ENCODE results near the gene LMF1. TPM values are rescaled to one million over a fixed set of nuclear protein-coding genes. Genes with fewer than 3 reads are reported as not detected.

Gene LMF1
- total RNA-seq, 1 donor from 2014 or later: 2.1 TPM

DNA sequence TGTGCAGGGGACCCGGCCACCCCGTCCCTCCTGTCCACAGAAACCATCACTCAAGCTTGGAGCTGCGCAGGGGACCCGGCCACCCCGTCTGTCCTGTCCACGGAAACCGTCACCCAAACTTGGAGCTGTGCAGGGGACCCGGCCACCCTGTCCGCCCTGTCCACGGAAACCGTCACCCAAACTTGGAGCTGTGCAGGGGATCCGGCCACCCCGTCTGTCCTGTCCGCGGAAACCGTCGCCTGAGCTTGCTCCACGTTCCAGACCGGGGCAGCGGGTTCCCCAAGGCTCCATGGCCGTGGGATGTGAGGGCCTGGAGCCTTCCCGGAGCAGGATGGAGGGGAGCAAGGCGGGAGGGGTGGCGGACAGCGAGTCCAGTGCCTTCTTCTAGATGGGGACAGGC is 36.0 kb upstream of the LMF1 start:
- FAIRE-seq (no peak), DNase-seq (ENCODE audit: low read depth) (no peak)
- TF ChIP-seq, protein P1, sequence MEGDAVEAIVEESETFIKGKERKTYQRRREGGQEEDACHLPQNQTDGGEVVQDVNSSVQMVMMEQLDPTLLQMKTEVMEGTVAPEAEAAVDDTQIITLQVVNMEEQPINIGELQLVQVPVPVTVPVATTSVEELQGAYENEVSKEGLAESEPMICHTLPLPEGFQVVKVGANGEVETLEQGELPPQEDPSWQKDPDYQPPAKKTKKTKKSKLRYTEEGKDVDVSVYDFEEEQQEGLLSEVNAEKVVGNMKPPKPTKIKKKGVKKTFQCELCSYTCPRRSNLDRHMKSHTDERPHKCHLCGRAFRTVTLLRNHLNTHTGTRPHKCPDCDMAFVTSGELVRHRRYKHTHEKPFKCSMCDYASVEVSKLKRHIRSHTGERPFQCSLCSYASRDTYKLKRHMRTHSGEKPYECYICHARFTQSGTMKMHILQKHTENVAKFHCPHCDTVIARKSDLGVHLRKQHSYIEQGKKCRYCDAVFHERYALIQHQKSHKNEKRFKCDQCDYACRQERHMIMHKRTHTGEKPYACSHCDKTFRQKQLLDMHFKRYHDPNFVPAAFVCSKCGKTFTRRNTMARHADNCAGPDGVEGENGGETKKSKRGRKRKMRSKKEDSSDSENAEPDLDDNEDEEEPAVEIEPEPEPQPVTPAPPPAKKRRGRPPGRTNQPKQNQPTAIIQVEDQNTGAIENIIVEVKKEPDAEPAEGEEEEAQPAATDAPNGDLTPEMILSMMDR (IDR thresholded peaks at IDR 0.05; ENCODE audit: insufficient read depth, low read length, severe bottlenecking): no peak
- Histone ChIP-seq H3K27me3 (ENCODE audit: control insufficient read depth, insufficient read depth, low read length) (no peaks in the 10 kb centered on the region), H3K4me3 (ENCODE audit: low read depth, low read length) (no peak overlapping the region), H3K36me3 (ENCODE audit: control insufficient read depth, insufficient read depth, low read length) (no peaks in the 10 kb centered on the region)

DNA sequence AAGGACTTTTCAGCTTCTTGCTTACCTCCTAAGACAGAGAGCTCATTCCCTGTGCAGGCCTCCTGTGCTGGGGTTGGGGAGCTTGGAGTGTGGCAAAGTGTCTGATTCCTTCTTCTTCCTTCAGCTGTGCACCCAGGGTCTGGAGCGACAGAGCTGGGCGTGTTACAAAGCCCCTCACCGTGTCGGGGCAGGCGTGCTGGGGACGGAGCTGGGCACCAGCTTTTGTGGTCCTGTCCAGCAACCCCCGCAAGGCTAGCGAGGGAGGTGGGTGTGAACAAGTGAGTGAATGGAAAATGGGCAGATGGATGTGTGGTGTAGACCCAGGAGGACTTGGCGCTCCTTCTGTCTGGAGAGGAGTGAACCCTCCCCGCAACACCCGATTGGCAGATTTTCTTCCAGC is 34.5 kb upstream of the LMF1 start:
- Histone ChIP-seq H3K27me3 (ENCODE audit: control insufficient read depth, insufficient read depth, low read length) (no peaks in the 10 kb centered on the region), H3K36me3 (ENCODE audit: control insufficient read depth, insufficient read depth, low read length) (no peaks in the 10 kb centered on the region), H3K4me3 (ENCODE audit: low read depth, low read length) (no peak overlapping the region)
- DNase-seq (ENCODE audit: low read depth) (no peak), FAIRE-seq (no peak)
- TF ChIP-seq, protein P1 (IDR thresholded peaks at IDR 0.05; ENCODE audit: insufficient read depth, low read length, severe bottlenecking): no peak

DNA sequence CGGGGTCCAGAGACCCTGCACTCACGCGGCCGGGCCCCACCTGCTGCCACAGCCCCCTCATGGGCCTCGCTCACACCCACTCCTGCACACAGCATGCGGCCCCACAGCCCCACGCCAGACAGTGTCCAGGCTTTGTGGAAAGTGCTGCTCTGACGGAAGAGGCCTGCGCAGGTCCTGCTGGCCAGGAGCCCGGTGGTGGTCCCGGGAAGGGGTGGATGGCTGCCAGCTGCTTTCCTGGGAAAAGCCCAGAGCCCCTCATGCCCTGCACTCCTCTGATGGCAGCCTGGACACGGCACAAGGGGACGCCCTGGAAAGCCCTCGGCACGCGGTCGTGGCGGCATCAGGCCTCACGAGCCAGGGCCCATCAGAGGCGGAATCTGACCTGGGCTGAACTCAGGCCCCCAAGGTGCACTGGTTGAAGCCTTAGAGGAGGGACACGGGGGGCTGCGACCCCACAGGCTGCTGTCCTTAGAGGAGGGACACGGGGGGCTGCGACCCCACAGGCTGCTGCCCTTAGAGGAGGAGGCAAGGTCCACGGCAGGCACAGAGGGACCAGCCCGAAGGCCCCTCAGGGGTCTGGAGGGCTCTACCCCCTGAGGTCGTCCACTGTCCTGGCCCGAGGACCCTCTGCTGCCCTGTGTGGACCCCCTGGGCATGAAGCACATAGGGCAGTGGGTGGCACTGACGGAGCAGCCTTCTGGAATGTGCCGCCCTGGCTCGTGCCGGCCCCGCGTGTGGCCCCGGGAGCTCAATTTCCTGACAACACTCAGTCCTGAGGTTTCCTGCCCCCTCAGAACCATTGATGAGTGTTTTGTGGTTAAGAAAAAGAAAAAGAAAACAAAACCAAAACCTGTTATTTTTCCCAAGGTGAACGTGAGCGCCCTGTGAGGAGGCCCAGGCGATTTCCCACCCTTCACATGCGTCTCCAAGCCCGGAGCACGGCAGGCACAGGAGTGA is 32.9 kb upstream of the LMF1 start:
- H3K36me3 ChIP-seq (ENCODE audit: control insufficient read depth, insufficient read depth, low read length): no peaks in the 10 kb centered on the region
- TF ChIP-seq, protein P1 (IDR thresholded peaks at IDR 0.05; ENCODE audit: insufficient read depth, low read length, severe bottlenecking): no peak
- no peaks in the 10 kb centered on the region for H3K27me3 ChIP-seq (ENCODE audit: control insufficient read depth, insufficient read depth, low read length)
- no peak for FAIRE-seq
- no peak for DNase-seq (ENCODE audit: low read depth)
- H3K4me3 ChIP-seq (ENCODE audit: low read depth, low read length): no peak overlapping the region

DNA sequence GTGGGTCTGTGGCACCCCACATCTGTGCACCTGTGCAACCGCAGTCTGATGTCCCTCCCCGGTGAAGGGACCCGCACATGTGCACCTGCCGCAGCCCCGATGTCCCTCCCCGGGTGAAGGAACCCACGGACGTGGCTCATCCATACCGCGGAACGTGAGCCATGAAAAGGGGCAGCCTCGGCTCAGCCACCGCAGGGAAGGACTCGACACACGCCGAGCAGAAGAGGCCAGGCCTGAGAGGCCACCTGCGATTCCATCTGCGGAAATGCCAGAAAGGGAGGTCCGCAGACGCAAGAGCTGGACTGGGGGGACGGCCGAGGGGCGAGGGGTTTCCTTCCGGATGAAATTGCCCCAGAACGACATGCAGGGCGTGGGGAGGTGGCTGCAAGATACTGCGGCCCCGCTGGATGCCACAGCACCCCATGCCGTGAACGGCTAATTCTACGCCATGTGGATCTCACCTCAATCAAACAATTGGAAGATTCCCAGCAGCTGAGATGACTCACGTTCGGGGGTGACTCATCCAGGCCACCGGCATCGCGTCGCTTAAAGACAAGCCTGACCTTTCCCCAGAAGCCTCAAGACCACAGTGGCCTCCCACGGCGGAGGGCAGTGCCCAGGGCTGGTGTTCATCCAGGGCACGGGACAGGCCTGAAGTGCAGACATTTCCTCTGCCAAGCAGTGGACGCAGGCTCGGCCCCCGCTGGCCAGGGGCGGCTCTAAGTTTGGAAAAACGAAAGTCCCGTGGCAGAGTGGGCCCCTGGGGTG is 31.8 kb upstream of the LMF1 start:
- FAIRE-seq: no peak
- TF ChIP-seq, protein P1 (IDR thresholded peaks at IDR 0.05; ENCODE audit: insufficient read depth, low read length, severe bottlenecking): no peak
- no peak for DNase-seq (ENCODE audit: low read depth)
- no peaks in the 10 kb centered on the region for H3K27me3 ChIP-seq (ENCODE audit: control insufficient read depth, insufficient read depth, low read length)
- no peak overlapping the region for H3K4me3 ChIP-seq (ENCODE audit: low read depth, low read length)
- H3K36me3 ChIP-seq (ENCODE audit: control insufficient read depth, insufficient read depth, low read length): no peaks in the 10 kb centered on the region

DNA sequence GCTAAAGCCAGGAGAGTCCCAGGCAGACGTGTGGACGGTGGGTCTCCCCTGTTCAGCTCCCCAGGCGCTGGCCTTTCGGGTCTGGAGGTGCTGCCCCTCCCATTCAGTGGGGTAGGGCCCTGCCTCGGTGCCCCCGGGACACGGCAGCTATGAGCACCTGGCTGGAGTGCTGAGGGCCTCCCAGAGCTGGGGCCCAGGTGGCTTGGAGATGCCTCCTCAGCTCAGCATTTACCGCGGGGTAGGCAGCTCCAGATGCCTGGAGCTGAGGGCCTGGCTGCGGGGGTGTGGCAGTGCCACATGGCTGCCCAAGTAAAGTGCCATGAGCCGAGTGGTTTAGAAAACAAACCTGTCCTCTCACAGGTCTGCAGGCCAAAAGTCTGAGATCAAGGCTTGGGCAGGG is 30.3 kb upstream of the LMF1 start:
- Histone ChIP-seq H3K27me3 (ENCODE audit: control insufficient read depth, insufficient read depth, low read length) (no peaks in the 10 kb centered on the region), H3K36me3 (ENCODE audit: control insufficient read depth, insufficient read depth, low read length) (no peaks in the 10 kb centered on the region), H3K4me3 (ENCODE audit: low read depth, low read length) (no peak overlapping the region)
- FAIRE-seq (no peak), DNase-seq (ENCODE audit: low read depth) (no peak)
- TF ChIP-seq, protein P1 (IDR thresholded peaks at IDR 0.05; ENCODE audit: insufficient read depth, low read length, severe bottlenecking): no peak
